Measurements from ENCODE around the gene GRAMD1B. TPM values are rescaled to one million over a fixed set of nuclear protein-coding genes. Genes with fewer than 3 reads are reported as not detected.

GRAMD1B gene
- total RNA-seq, 1 experiment from 2014 or later: 82.1 TPM

DNA sequence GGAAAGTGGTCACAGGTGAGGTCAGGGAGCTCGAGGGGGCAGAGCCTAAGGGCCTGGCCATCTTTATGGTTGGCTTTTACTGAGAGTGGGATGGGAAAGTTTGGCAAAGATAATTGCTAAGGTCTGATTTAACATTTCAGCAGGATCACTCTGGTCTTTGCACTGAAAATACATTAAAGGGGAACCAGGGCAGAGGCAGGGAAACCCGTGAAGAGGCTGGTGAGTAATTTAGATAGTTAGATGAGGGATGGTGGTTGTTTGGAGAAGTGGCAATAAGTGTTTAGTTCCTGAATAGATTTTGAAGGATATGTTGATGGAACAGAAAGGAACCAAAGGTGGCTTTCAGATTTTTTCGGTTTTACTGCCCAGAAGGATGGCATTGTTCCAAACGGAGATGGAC is 173.6 kb downstream of the GRAMD1B start:
- no peak overlapping the region for H3K4me3 ChIP-seq (ENCODE audit: low read length)
- no peak for TF ChIP-seq EZH2 (IDR thresholded peaks at IDR 0.05; ENCODE audit: low read length, unreplicated experiment)
- TF ChIP-seq EZH2phosphoT487 (IDR thresholded peaks at IDR 0.05; ENCODE audit: borderline replicate concordance, low read length): no peak
- no peak overlapping the region for H3K27ac ChIP-seq (ENCODE audit: low read length)
- ATAC-seq: no peak
- no peaks in the 10 kb centered on the region for H4K20me1 ChIP-seq (ENCODE audit: low read length)
- no peaks in the 10 kb centered on the region for H3F3A ChIP-seq (ENCODE audit: low read length, unreplicated experiment)
- intact Hi-C loops (cut with micrococcal nuclease): no loop called here
- ChIA-PET CTCF (no interaction called here), POLR2A (ENCODE audit: unreplicated experiment) (no interaction called here)
- no peak for DNase-seq
- BruUV-seq (replicated peaks): no TSS peak
- no peaks in the 10 kb centered on the region for H3K27me3 ChIP-seq (ENCODE audit: low read length)
- H3K79me2 ChIP-seq (ENCODE audit: low read length): no peaks in the 10 kb centered on the region
- no peaks in the 10 kb centered on the region for H3K9me3 ChIP-seq (ENCODE audit: low read length)
- H3K9ac ChIP-seq (ENCODE audit: low read length): no peak overlapping the region
- H3K36me3 ChIP-seq (ENCODE audit: low read depth, low read length): peaks cover 69% of the 10 kb centered on the region
- H2AFZ ChIP-seq (ENCODE audit: low read length): no peak overlapping the region
- no peaks in the 10 kb centered on the region for H3K4me1 ChIP-seq (ENCODE audit: insufficient read depth, low read length)
- H3K4me2 ChIP-seq (ENCODE audit: low read length): no peak overlapping the region
- H3K9me2 ChIP-seq (replicated peaks; ENCODE audit: low read length): no peaks in the 10 kb centered on the region

DNA sequence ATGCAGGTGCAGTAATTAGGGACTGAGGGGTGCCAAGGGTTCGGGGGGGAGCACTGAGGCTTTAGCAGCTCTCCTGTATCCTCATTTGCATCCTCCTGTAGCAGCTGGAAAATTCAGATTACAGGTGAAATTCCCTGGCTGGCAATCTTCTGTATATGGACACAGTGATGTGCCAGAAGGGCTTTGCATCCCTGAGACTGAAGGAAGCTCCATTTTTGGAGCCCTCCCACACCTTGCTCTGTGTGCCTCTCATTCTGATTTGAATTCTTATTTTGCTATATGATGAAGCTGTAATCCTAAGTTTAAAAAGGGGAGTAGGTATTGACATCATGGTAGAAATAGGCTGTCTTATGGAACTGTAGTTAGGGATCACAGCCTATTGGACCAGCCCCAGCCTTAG is 177.7 kb downstream of the GRAMD1B start:
- ChIA-PET POLR2A (ENCODE audit: unreplicated experiment) (no interaction called here), CTCF (no interaction called here)
- Histone ChIP-seq H3K27me3 (ENCODE audit: low read length) (no peaks in the 10 kb centered on the region), H3K4me1 (ENCODE audit: insufficient read depth, low read length) (no peaks in the 10 kb centered on the region), H3K9me3 (ENCODE audit: low read length) (no peaks in the 10 kb centered on the region), H2AFZ (ENCODE audit: low read length) (no peak overlapping the region), H3F3A (ENCODE audit: low read length, unreplicated experiment) (no peaks in the 10 kb centered on the region), H3K79me2 (ENCODE audit: low read length) (no peaks in the 10 kb centered on the region), H4K20me1 (ENCODE audit: low read length) (no peaks in the 10 kb centered on the region), H3K36me3 (ENCODE audit: low read depth, low read length) (peaks cover 63% of the 10 kb centered on the region), H3K4me2 (ENCODE audit: low read length) (no peak overlapping the region), H3K4me3 (ENCODE audit: low read length) (no peak overlapping the region), H3K9me2 (replicated peaks; ENCODE audit: low read length) (no peaks in the 10 kb centered on the region), H3K27ac (ENCODE audit: low read length) (no peak overlapping the region), H3K9ac (ENCODE audit: low read length) (no peak overlapping the region)
- TF ChIP-seq EZH2phosphoT487 (IDR thresholded peaks at IDR 0.05; ENCODE audit: borderline replicate concordance, low read length): no peak
- TF ChIP-seq, protein P1, sequence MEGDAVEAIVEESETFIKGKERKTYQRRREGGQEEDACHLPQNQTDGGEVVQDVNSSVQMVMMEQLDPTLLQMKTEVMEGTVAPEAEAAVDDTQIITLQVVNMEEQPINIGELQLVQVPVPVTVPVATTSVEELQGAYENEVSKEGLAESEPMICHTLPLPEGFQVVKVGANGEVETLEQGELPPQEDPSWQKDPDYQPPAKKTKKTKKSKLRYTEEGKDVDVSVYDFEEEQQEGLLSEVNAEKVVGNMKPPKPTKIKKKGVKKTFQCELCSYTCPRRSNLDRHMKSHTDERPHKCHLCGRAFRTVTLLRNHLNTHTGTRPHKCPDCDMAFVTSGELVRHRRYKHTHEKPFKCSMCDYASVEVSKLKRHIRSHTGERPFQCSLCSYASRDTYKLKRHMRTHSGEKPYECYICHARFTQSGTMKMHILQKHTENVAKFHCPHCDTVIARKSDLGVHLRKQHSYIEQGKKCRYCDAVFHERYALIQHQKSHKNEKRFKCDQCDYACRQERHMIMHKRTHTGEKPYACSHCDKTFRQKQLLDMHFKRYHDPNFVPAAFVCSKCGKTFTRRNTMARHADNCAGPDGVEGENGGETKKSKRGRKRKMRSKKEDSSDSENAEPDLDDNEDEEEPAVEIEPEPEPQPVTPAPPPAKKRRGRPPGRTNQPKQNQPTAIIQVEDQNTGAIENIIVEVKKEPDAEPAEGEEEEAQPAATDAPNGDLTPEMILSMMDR (conservative IDR thresholded peaks at IDR 0.05; ENCODE audit: low read depth, low read length): no peak
- DNase-seq (no peak), ATAC-seq (no peak)
- no TSS peak for BruUV-seq (replicated peaks)
- intact Hi-C loops (cut with micrococcal nuclease): no loop called here

DNA sequence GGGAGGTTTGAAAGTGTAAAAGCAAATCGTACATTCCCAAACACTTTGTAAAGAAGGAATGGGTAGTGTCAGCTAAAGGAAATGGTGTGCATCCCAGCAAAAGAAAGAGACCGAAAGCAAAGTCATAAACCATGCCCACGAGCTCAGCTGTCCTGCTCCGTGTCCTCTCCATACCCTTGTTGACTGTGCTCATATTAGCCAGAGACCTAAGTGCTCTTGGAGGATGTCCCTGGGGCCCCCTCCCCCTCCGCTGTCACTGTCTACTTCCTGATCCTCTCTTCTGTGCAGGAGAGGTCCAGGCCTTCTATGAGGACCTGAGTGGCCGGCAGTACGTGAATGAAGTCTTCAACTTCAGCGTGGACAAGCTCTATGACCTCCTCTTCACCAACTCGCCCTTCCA is 178.3 kb downstream of the GRAMD1B start:
- no peaks in the 10 kb centered on the region for H3F3A ChIP-seq (ENCODE audit: low read length, unreplicated experiment)
- H3K9me2 ChIP-seq (replicated peaks; ENCODE audit: low read length): no peaks in the 10 kb centered on the region
- ChIA-PET POLR2A (ENCODE audit: unreplicated experiment) (no interaction called here), CTCF (no interaction called here)
- H3K4me2 ChIP-seq (ENCODE audit: low read length): no peak overlapping the region
- intact Hi-C loops (cut with micrococcal nuclease): no loop called here
- no peaks in the 10 kb centered on the region for H3K4me1 ChIP-seq (ENCODE audit: insufficient read depth, low read length)
- no TSS peak for BruUV-seq (replicated peaks)
- no peaks in the 10 kb centered on the region for H3K9me3 ChIP-seq (ENCODE audit: low read length)
- H3K9ac ChIP-seq (ENCODE audit: low read length): no peak overlapping the region
- no peak for ATAC-seq
- H3K36me3 ChIP-seq (ENCODE audit: low read depth, low read length): peaks cover 62% of the 10 kb centered on the region
- no peaks in the 10 kb centered on the region for H4K20me1 ChIP-seq (ENCODE audit: low read length)
- no peak overlapping the region for H3K27ac ChIP-seq (ENCODE audit: low read length)
- no peak overlapping the region for H3K4me3 ChIP-seq (ENCODE audit: low read length)
- no peak overlapping the region for H2AFZ ChIP-seq (ENCODE audit: low read length)
- no peaks in the 10 kb centered on the region for H3K27me3 ChIP-seq (ENCODE audit: low read length)
- H3K79me2 ChIP-seq (ENCODE audit: low read length): no peaks in the 10 kb centered on the region
- no peak for DNase-seq
- TF ChIP-seq, protein P1 (conservative IDR thresholded peaks at IDR 0.05; ENCODE audit: low read depth, low read length): no peak
- TF ChIP-seq EZH2phosphoT487 (IDR thresholded peaks at IDR 0.05; ENCODE audit: borderline replicate concordance, low read length) (no peak), EZH2 (IDR thresholded peaks at IDR 0.05; ENCODE audit: low read length, unreplicated experiment) (no peak)
